BJ (cell line): Measurements from ENCODE around the gene MTHFS. TPM values are rescaled to one million over a fixed set of nuclear protein-coding genes. Genes with fewer than 3 reads are reported as not detected.

Source experiments
- CTCF ChIA-PET: fragments of 350-600 bp; formaldehyde crosslinking; extraction: SDS; loops from one replicate; lab custom pipeline; 2021; ENCODE audit warnings: antibody characterized with exemption, inconsistent platforms; lab: Yijun Ruan, JAX
- POLR2A ChIA-PET: fragments of 300-600 bp; sonication (Branson Sonifier 250); formaldehyde crosslinking; extraction: SDS; loops from one replicate; lab custom pipeline; 2021; ENCODE audit warnings: antibody characterized with exemption; lab: Charles Lee
- DNase-seq: peaks from one replicate; pipeline ENCODE4 v3.0.0-alpha.2; 2011; ENCODE audit warnings: low read depth
- H3K27me3 ChIP-seq: 2 replicates; pipeline ENCODE4 v1.6.0; 2011; ENCODE audit warnings: low read length; ENCODE audit not compliant: control insufficient read depth, insufficient read depth
- H3K36me3 ChIP-seq: 2 replicates; pipeline ENCODE4 v1.5.1; 2011; ENCODE audit warnings: low read length; ENCODE audit not compliant: control insufficient read depth, insufficient read depth
- H3K4me3 ChIP-seq: 2 replicates; pipeline ENCODE4 v1.5.1; 2011; ENCODE audit warnings: low read depth, mild to moderate bottlenecking, control low read depth, low read length
- CTCF ChIP-seq: IDR thresholded peaks from 2 replicates; pipeline ENCODE4 v1.5.1; 2011; ENCODE audit warnings: low read depth, mild to moderate bottlenecking, control low read depth, inconsistent platforms, low read length, moderate library complexity; ENCODE audit not compliant: insufficient read depth
- polyA plus RNA-seq: library from polyadenylated mRNA; depleted of rRNA; stranded (reverse); fragments of >200 nt; gene quantifications from 2 replicates; pipeline ENCODE4 v1.2.3, GENCODE V29; 2011

The MTHFS gene
- polyA plus RNA-seq, 1 experiment: 30.7 TPM

- Histone ChIP-seq H3K27me3 (no peaks in the 10 kb centered on the region), H3K4me3 (no peak overlapping the region), H3K36me3 (no peaks in the 10 kb centered on the region; the same call in 1 of the 2 replicates)
- ChIA-PET POLR2A (no interaction called here), CTCF (interaction anchor here (0.7 to 1.3 kb wide), 2 partner anchors 21 to 23 kb away, joined by 3 read pairs; no protein-coding TSS in a partner anchor)
- no peak for DNase-seq
- no peak for TF ChIP-seq CTCF
Measured at GRCh38 chr15:79831604-79832003, 65.2 kb downstream of the MTHFS start.

GRCh38 chr15:79829950-79830349 is 66.9 kb downstream of the MTHFS start:
- Histone ChIP-seq H3K36me3 (no peaks in the 10 kb centered on the region; the same call in 1 of the 2 replicates), H3K4me3 (no peak overlapping the region), H3K27me3 (no peaks in the 10 kb centered on the region)
- TF ChIP-seq CTCF: no peak
- ChIA-PET CTCF (no interaction called here), POLR2A (no interaction called here)
- no peak for DNase-seq

GRCh38 chr15:79828447-79828846 is 68.4 kb downstream of the MTHFS start:
- no peaks in the 10 kb centered on the region; the same call in 1 of the 2 replicates for H3K36me3 ChIP-seq
- ChIA-PET POLR2A (no interaction called here), CTCF (interaction anchor here (0.6 kb wide), 1 partner anchor 442 kb away, joined by 3 read pairs; no protein-coding TSS in a partner anchor)
- TF ChIP-seq CTCF: no peak
- DNase-seq: no peak
- H3K4me3 ChIP-seq: no peak overlapping the region
- H3K27me3 ChIP-seq: no peaks in the 10 kb centered on the region

- H3K27me3 ChIP-seq: no peaks in the 10 kb centered on the region
- no peak for TF ChIP-seq CTCF
- CTCF ChIA-PET: no interaction called here
- POLR2A ChIA-PET: no interaction called here
- no peak overlapping the region for H3K4me3 ChIP-seq
- no peaks in the 10 kb centered on the region for H3K36me3 ChIP-seq
- DNase-seq: no peak
Measured at GRCh38 chr15:79826800-79827199, 70.0 kb downstream of the MTHFS start.

- ChIA-PET CTCF (no interaction called here), POLR2A (no interaction called here)
- no peaks in the 10 kb centered on the region for H3K36me3 ChIP-seq
- no peak for DNase-seq
- H3K27me3 ChIP-seq: no peaks in the 10 kb centered on the region
- H3K4me3 ChIP-seq: no peak overlapping the region
- TF ChIP-seq CTCF: no peak
Measured at GRCh38 chr15:79824136-79824701, 72.6 kb downstream of the MTHFS start.
